ENCODE results near the gene LRRC32.

Gene LRRC32

DNA sequence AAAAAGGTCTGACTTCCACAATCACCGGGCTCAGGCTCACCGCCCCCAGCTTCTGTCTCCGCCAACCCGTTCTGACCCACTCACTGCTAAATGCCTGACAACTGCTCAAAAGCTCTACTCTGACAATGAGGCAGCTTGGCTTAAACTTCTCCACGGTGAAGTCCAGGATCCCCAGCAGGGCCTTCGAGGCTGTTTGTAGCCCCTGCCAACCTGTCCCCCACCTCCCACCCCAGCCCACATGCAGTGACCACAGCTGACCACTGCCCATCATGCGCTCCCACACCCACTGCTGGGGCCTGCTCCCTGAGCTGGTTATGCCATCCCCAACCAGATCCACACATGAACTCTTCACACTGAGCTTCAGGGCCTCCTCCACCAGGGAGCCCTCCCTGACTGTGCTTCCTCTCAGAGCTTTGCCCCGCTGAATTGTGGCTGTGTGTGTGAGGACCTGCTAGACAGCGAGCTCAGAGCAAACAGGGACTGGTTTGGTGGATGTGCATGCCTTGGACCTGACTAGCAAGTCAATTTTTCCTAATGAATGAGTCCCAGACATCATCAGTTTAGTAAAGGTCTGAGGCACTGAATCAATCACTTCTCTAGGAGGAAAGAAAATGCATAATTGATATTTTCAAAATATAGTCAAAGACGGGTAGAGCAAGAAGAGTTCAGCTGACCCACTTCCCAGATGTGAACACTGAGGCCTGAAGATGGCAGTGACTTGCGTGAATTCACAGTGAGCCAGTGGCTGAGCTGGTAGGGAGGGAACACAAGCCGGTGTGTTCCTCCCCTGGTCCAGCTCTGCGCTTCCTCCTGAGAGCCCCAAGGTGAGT, 7.7 kb downstream of the LRRC32 start:
- DNase-seq, result no peak

DNA sequence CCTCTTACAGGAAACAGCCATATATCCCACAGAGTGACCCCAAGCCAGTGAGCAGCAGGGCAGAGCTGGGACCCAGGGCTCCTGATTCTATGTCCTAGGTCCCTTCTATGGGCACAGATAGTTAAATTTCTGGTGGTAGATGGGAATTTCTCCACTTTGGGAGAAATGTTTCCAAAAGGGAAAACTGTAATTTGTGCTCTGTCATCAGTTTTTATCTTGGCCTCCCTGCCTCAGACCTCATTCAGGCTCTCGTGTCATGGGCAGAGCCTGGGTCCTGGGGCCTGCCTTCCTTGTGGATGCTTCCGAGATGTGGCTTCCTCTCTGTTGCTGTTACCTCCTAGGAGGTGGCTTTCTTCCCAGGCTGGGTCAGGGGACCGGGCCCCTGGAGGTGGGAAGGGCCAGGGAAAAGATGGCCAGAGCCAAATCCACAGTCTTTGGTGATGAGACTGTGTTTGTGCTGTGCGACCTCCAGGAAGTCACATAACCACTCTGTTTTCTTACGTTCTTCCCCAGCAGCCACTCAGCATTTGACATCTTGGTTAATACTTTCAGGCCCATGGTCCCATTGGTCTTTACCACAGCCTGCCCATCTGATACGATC, 8.6 kb downstream of the LRRC32 start:
- DNase-seq, result no peak

DNA sequence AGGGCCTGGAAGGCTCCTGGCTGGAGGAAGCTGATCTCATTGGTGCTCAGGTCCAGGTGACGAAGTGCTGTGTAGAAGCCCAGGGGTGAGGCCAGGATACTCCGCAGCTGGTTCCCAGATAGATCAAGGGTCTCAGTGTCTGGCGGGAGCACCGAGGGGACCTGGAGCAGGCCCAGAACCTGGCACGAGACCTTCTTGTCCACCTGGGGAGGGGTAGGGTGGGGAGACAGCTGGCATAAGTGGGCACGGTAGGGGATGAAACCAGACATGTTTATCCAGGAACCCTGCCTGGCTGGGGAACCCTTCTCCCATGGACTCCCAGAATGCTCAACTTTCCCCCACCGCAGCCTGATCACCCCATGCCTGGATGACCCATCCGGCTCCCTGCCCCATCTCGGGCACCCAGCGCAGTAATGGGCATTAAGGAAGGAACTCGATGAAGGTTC, 9.2 kb downstream of the LRRC32 start:
- no peak for DNase-seq

DNA sequence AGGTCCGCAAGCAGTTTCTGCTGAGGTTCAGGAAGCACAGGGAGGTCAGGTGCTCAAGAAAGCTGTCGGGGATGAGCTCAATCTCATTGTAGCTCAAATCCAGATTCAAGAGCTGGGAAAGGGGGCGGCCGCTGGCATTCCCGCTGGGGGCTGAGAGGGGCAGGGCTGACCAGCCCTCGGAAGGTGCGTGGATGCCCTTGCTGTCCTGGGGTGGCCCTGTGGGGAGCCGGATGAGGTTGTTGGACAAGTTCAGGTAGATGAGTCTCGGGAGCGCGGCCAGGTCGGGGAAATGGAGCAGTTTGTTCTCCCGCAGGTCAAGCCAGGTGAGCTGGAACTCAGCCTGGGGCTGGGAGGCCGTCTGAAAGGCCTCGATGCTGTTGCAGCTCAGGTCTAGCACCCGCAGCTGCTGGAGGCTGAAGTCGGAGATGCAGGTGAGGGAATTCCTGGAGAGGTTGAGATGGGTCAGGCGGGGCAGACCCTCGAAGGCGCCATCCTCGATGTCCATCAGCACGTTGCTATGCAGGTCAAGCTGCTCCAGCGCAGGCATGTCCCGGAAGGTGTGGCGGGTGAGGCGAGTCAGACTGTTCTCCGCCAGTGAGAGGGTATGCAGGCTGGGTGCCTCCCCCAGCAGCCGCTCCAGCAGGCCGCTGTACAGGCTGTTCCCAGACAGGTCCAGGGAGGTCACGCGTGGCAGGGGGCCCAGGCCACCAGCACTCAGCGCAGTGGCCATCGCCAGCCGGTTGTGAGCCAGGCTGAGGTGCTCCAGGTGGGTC, 9.8 kb downstream of the LRRC32 start:
- DNase-seq, result no peak

DNA sequence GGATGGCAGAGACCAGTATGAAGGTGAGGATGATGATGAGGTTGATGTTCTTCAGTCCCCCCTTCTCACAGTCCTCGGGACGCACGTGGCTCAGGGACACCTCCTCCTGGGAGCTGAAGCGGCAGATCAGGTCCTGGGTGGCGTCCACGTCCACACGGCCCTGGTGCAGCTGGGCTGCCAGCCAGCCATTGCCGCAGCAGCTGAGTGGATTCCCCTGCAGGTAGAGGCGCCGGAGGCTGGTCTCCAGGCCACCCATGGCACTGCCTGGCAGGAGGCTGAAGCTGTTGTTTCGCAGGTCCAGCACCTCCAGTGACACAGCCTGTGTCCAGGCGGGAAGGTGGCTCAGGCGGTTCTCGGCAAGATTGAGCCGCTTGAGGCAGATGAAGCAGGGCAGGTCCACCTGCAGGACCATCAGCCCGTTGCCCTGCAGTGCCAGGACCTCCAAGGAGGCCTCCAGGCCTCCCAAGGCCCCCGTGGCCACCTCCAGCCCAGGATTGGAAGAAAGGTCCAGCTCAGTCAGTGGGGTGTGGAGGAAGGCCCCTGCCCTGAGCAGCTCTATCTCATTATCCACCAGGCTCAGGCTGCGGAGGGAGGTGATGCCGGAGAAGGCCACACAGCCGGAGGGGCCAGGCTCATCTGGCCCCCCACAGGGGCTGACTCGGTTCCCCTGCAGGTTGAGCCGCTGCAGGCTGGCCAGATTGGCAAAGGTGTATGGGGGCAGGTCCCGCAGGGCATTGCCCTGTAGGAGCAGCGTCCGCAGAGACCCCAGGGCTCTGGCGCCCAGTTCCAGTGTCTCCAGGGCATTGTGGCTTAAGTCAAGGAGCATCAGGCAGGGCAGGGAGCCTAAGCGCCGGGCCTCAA, 10.6 kb downstream of the LRRC32 start:
- DNase-seq, result no peak

DNA sequence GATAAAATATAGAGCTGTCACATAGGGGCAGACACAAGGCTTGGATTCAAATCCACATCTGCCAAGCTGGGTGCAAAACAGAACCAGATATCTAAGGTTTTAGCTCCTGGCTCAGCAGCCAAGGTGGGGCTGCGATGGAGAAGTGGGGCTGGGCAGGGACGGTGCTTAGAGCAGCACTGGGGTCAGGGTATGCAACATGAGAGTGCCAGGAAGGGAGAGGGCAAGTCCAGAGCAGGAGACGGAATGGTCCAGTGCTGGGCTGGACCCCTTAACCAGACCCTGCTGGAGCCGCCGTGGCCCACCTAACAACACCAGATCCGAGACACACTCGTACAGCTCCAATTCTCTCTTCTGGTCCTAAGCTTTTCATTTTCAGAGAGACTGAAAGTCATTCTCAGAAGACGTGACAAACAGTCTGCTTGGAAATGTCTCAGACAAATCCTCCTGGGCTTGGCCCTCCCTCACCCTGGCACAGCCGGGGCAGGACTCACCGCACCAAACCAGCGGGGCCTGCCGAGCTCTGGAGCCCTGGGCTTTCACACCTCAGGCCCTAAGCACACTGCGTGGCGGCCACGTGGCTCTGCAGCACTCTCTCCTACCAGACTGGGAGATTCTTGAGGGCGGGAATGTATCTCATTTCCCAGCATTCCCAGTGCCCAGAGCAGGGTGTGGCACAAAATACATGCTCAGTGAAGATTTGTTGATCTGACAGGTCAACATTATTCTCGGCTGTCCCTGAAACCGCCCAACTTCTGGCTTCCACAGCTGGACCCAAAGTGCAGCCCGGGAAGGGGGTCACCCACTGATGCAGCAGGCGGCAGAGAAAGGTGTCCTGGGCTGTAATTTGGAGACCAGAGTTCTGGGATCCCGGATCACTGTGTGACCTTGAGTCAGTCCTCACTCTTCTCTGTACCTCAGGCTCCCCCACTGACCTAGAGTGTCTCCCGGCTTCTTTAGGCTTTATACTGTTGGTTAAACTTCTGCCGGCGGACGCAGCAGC, 11.6 kb downstream of the LRRC32 start:
- no peak for DNase-seq

DNA sequence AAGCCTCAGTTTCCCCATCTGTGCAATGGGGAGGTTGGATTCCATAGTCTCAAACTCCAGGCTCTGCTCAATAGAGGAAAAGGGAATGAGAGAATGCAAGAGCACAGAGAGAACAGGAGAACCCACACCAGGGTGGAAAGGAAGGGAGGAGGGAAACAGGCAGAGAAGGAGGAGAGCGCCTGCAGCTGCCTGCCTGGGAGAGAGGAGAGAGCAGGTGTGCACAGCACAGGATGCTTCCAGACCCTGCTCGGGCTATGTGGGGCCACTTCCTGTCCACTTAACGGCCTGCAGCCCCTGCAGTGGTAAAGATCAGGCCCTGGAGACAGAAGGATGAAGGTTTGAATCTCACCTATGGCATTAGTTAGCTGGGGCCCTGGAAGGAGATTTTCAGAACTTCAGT, 12.3 kb downstream of the LRRC32 start:
- no peak for DNase-seq

DNA sequence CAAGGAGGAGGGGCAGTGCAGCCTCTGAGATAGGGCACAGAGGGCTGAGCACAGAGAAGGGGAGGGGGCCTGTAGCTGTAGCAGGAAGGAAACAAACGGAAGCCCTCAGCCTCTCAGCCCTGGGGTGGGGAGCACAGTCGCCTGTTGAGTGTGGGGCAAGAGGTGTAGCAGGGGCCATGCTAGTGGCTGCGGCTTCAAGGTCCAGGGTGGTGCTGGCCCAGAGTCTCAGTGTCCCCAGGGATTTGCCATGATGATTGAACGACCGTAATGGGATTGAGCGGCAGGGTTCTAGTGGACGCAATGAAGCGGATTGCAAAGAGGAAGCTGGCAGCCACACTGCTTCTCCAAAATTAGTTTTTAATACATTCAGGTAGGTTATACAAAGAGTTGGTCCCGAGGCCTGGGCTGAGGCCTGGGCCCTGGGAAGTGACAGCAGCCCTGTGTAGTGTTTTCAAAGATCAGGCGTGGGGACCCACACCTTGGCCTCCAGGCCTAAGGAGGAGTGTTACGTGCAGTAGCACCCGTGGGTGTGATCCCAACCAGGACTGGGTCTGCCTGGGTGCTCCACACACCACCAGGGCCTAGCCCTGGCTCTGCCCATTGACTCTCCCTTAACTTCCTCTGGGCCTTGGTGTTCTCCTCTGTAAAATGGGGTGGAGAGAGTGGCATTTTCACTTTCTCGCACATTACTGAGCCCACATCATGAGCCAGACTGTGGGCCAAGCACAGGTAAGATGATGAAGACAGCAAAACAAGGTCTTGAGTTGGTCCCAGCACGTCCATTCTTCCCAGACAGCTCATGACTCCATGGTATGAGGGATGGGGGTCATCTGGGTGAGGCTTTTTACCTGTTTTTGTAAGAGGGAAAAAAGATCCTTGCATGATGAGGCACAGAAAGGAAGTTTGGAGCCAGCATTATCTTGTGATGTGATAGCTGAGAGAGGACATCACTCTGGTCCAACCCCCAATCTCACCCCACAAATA, 13.1 kb downstream of the LRRC32 start:
- DNase-seq, result no peak

DNA sequence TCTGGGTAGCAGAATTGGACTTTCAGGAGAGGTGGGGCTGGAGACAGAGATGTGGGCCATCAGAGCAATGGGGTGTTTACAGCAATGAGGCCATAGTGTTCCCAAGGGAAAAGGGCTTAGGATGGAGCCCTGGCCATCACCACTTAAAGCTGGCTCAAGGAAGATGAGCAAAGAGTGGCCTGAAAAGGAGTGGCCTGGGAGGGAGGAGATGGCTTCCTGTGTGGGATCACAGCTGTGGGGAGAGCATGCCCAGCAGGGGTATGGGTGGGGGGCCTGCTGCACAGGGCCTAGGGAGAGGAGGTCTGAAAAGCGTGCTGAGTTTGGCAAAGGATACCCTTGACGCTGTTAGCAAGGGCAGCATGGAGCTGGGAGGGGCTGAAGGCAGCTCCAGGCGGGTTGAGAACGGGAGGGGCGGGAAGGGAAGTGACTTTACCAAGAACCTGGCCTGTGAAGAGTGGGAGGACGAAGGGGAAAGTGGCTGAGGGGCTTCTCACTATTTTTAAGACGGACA, 13.9 kb downstream of the LRRC32 start:
- DNase-seq, result no peak

DNA sequence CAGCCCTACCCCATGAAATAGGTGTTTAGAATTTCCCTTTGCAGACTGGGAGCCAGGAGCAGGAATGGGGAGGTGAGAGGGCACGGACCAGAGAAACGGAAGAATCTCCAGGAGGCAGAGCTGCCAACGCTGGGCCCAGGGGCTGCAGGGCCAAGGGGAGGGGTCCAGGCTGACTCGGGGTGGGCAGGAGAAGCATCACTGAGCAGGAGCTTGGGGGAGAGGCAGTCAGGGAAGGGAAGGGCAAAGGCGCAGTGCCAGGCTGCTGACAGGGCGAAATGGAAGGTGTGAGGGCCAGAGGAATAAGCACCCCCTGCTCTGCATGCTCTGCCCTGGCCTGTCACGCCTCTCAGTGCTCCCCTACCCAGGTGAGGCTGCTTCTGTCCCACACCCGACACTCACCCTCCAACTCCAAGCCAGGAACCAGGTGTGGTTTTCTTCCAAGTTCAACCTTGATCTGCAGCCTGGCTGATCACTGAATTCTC, 14.5 kb downstream of the LRRC32 start:
- DNase-seq, result no peak

DNA sequence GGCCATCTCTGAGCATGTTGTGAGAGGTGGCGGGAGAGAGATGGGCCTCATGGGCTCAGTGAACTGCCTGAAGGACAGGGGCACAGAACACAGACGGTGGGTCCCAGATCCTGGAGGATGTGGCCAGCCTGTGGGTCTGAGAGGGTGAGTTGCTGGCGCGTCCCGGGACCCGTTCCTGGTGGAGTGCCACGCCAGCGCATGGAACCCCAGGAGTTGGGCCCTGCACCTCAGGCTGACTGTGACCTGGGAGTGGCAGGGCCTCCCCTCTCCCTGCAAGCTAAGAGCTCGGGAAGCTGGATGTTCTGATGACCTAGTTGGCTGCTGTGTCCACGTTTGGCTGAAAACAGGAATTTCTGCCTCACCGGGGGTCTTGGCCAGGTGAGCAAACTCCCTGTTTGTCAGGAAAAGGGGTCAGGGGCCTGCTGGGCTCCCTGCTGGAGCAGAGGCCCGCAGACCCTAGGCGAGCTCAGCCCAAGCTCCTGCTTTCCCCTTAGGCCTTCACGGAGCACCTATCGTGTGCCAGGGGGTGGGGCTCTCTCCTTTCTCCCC, 15.0 kb downstream of the LRRC32 start:
- no peak for DNase-seq

DNA sequence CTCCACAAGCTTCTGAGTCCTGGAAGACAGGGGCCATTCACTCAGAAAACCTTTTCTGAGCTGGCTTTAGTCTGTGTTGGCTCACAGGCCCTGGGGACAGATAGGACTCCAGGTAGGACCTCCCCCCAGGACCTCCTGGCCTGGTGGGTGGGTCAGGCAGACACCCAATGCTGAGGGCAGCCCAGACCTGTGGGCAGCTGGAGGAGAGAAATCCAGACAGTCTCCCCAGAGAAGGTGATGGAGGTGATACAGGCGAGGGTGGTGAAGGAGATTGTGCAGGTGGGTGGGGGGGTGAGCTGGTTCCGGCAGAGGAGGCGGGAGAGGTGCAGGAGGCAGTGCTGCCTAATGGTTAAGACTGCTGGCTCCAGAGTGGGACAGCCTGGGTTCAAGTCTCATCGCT, 15.6 kb downstream of the LRRC32 start:
- DNase-seq, result no peak

DNA sequence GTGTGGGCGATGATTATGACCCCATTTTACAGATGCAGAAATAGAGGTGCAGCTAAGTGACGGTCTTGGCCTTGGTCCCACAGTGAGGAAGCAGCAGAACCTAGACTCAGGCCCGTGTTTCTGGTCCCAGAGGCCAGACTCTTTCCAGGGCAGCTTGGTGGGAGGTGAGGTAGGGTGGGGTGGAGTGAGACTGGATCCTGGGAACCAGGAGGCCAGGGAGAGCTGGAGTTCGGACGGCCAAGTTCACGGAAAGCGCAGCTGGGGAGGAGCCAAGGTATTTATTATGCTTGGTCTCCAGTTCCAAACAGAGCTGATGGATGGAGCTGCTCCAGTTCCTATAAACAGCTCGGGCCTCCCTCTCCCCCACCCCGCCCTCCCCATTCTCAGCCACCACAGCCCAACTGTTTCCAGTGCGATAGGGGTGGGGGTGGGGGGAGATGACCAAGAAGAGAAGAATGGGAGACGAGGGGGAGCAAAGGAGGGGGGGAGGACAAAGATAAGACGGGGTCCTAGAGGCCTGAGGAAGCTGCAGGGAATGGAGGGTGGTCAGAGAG, 16.2 kb downstream of the LRRC32 start:
- DNase-seq, result no peak

DNA sequence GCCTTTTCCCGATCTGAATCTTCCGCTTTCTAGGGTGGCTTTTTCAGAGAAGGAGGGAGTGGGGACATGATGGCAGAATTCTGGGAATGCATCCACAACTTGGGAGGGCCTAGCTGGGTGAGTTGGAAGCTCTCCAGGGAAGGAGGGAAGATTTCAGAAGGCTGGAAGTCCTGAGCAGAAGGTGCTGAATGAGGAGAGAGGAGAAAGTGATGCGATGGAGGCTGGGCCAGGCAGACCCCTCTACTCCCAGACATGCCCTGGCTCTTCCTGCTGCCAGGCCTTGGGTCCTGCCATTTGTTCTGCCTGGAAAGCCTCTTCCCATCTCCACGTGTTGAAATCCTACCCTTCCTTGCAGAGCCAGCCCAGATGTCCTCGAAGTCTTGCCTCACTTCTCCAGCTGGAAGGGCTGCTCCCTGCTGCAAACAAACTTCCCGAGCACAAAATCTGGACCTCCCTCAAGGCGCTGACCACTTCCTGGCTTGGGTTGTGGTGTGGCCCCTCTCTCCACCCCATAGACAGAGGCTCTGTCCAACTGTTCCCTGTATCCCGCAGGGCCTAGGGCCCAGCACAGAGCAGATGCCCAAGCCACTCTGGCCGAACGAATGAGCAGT, 16.8 kb downstream of the LRRC32 start:
- DNase-seq, result no peak

DNA sequence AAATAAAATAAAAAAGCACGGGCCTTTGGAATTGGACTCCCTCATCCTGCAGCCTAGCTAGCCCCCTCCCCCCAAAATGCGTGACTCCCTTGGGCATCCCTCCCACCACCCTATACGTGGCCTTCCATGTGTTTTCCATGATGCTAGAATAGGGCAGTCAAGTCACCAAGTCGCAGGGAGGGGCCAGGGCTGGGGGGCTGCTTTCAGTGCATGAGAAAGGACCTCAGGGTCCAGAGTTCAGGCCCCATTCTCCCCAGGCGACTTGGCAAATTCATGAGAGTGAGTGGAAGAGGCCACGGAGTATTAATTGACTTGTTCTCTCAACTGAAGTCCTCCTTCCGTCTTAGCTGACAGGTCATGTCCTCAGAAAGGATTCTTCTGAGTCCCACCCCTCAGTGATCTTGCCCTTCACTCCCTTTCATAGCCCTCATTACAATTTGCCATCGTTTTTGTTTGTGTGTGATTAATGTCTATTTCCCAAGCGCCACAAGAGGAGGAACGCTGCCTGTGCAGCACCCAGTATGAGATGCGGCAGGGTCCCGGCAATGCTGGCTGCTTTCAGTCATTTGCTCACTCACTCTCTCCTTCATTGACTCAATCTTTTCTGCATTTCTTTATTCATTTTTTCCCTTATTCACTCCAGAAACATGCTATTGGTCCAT, 17.4 kb downstream of the LRRC32 start:
- DNase-seq, result no peak

DNA sequence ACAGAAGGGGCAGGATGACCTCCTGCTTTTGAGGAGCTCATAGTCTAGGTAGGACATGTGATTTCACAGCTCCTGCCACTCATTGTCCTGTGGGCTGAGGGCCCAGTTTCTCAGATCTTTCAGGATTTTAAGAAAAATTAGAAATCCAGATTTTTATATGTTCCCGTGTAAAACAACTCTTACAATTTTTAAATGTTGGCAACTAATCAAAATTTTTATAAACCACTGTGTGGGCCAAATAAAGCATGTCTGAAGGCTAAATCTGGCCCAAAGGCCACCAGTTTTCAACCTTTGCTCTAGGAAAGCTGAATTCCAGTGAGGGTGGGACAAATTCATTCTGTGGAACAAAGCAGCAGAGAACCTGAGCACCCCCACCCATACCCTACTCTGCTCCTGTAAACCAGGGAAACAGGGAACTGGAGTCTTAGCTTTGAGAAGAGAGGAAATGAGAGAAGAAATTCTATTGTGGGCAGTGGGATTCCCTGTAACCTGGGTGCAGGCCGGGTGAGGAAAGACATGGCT, 20.6 kb downstream of the LRRC32 start:
- DNase-seq, result no peak

DNA sequence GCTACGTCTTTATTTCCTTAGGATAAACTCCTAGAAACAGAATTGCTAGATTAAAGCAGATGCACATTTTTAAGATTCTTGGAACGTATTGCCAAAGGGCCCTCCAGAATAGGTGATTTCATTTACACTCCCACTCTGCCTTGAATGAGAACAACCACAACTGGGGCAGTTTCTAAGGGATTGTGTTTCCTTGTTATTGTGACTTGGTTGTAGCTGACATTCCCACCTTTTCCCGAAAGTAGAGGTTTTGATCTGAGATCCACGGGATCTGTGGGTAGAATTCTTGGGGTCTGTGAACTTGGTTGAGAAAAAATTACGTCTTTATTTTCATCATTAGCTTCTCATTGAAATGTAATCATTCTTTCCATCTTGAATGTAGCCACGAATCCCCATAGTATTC, 21.5 kb downstream of the LRRC32 start:
- DNase-seq, result no peak

DNA sequence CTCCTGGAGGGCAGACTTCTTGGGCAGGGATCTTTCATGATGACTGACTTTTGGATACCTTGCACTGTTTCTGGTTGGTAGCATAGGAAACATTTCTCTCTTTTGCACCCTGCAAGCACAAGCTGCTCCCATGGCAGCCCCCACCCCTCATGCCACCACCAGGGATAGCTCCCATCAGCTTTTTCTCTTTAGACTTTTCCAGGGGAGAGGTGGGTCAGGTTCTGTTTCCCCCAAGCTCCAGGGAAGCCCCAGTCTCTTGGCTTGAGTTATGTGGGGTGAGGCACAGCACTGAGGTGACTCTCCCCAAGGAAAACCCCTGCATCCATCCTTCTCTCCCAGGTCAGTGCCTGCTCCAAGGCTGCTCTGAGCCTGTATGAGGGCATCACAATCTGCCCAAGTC, 22.5 kb downstream of the LRRC32 start:
- no peak for DNase-seq
